Measurements from ENCODE around the gene IAPP.

GRCh38 chr12:21350975-21351374 lies 21.7 kb upstream of the IAPP start:
- TF ChIP-seq POLR2A (IDR thresholded peaks at IDR 0.05) = no peak
- TF ChIP-seq CTCF (IDR thresholded peaks at IDR 0.05) = no peak
